WTC11 (cell line): Measurements from ENCODE around the gene MROH9. TPM values are rescaled to one million over a fixed set of nuclear protein-coding genes. Genes with fewer than 3 reads are reported as not detected.
"Not testable (repeated sequence)": the region's sequence is repeated elsewhere in the genome, so short reads cannot be mapped to it uniquely, and the experiment has no call there.

Experiments used
- ATAC-seq: fragments of 200-7000 bp; cut with Tn5 transposase; 2 replicates; pipeline ENCODE4 v1.10.0; 2021; ENCODE audit warnings: mild to moderate bottlenecking, moderate library complexity
- CTCF ChIA-PET: fragments of 300-600 bp; sonication (Branson Sonifier 250); formaldehyde crosslinking; loops from one replicate; lab custom pipeline; 2021; ENCODE audit warnings: antibody characterized with exemption; lab: Charles Lee
- POLR2A ChIA-PET: fragments of 350-600 bp; sonication (Branson Sonifier 250); formaldehyde crosslinking; loops from one replicate; lab custom pipeline; 2021; ENCODE audit warnings: antibody characterized with exemption; lab: Charles Lee
- DNase-seq: peaks from one replicate; pipeline ENCODE4 v3.0.0; 2021; ENCODE audit warnings: low spot score
- H3K27ac Mint-ChIP-seq: 2 replicates; pipeline ENCODE4 v1.8.0; 2021; ENCODE audit warnings: mixed read lengths
- H3K27me3 Mint-ChIP-seq: 2 replicates; pipeline ENCODE4 v1.8.0; 2021; ENCODE audit warnings: low read depth, mild to moderate bottlenecking, moderate library complexity, mixed read lengths
- H3K36me3 Mint-ChIP-seq: 2 replicates; pipeline ENCODE4 v1.8.0; 2021; ENCODE audit warnings: mixed read lengths
- H3K4me1 Mint-ChIP-seq: 2 replicates; pipeline ENCODE4 v1.8.0; 2022; ENCODE audit warnings: mixed read lengths
- H3K4me3 Mint-ChIP-seq: 2 replicates; pipeline ENCODE4 v1.8.0; 2021; ENCODE audit warnings: mild to moderate bottlenecking, moderate library complexity, mixed read lengths
- H3K9me3 Mint-ChIP-seq: 2 replicates; pipeline ENCODE4 v1.8.0; 2021; ENCODE audit warnings: mixed read lengths
- GTF2I ChIP-seq: fragments of 250-450 bp; sonication (Bioruptor Pico); conservative IDR thresholded peaks from 2 replicates; pipeline ENCODE4 v1.4.0; 2021; ENCODE audit warnings: mild to moderate bottlenecking
- HMGA2 ChIP-seq: fragments of 250-450 bp; sonication (Bioruptor Pico); IDR thresholded peaks from 2 replicates; pipeline ENCODE4 v1.4.0; 2021; ENCODE audit warnings: mild to moderate bottlenecking, moderate library complexity
- JAZF1 ChIP-seq: fragments of 250-450 bp; sonication (Bioruptor Pico); IDR thresholded peaks from 2 replicates; pipeline ENCODE4 v1.9.0; 2021; ENCODE audit warnings: moderate library complexity, mild to moderate bottlenecking, inconsistent platforms
- NR1H2 ChIP-seq: sonication (generic); formaldehyde crosslinking; IDR thresholded peaks from 2 replicates; pipeline ENCODE4 v1.9.0; 2021; ENCODE audit warnings: mild to moderate bottlenecking, moderate library complexity, missing genetic modification reagents
- RORB ChIP-seq: fragments of 250-450 bp; sonication (Bioruptor Pico); IDR thresholded peaks from 2 replicates; pipeline ENCODE4 v1.9.0; 2021; ENCODE audit warnings: mild to moderate bottlenecking
- SOX15 ChIP-seq: fragments of 250-450 bp; sonication (Bioruptor Pico); IDR thresholded peaks from 2 replicates; pipeline ENCODE4 v1.9.0; 2021; ENCODE audit warnings: mild to moderate bottlenecking
- TCF7 ChIP-seq: sonication (generic); formaldehyde crosslinking; IDR thresholded peaks from 2 replicates; pipeline ENCODE4 v1.8.0; 2022; ENCODE audit warnings: mild to moderate bottlenecking, low read depth, missing genetic modification reagents, moderate library complexity
- TEAD1 ChIP-seq: sonication (generic); formaldehyde crosslinking; IDR thresholded peaks from 2 replicates; pipeline ENCODE4 v1.8.0; 2022; ENCODE audit warnings: mild to moderate bottlenecking, missing genetic modification reagents
- ZNF423 ChIP-seq: fragments of 250-450 bp; sonication (Bioruptor Pico); IDR thresholded peaks from 2 replicates; pipeline ENCODE4 v2.1.2; 2022; ENCODE audit warnings: mild to moderate bottlenecking, moderate library complexity
- ZNF671 ChIP-seq: fragments of 250-450 bp; sonication (Bioruptor Pico); IDR thresholded peaks from 2 replicates; pipeline ENCODE4 v1.8.0; 2021; ENCODE audit warnings: mild to moderate bottlenecking
- total RNA-seq: library from RNA; stranded (reverse); gene quantifications from 3 replicates; pipeline ENCODE4 v1.2.3, GENCODE V29; 2021
- TF ChIP-seq, protein P1 (sequence below): sonication (generic); formaldehyde crosslinking; IDR thresholded peaks from 2 replicates; pipeline ENCODE4 v1.8.1; 2023; ENCODE audit warnings: mild to moderate bottlenecking, missing genetic modification reagents, moderate library complexity
- TF ChIP-seq, protein P2 (sequence below): sonication (generic); formaldehyde crosslinking; IDR thresholded peaks from 2 replicates; pipeline ENCODE4 v1.8.1; 2023; ENCODE audit warnings: mild to moderate bottlenecking, missing genetic modification reagents
- TF ChIP-seq, protein P3 (sequence below): sonication (generic); formaldehyde crosslinking; IDR thresholded peaks from 2 replicates; pipeline ENCODE4 v1.8.0; 2023; ENCODE audit warnings: missing genetic modification reagents
- TF ChIP-seq, protein P4 (sequence below): sonication (generic); formaldehyde crosslinking; conservative IDR thresholded peaks from 2 replicates; pipeline ENCODE4 v1.8.1; 2023; ENCODE audit warnings: mild to moderate bottlenecking, low read depth, missing genetic modification reagents, moderate library complexity
- TF ChIP-seq, protein P5 (sequence below): fragments of 250-450 bp; sonication (Bioruptor Pico); IDR thresholded peaks from 2 replicates; pipeline ENCODE4 v1.9.0; 2021; ENCODE audit warnings: mild to moderate bottlenecking
- TF ChIP-seq, protein P6 (sequence below): fragments of 250-450 bp; sonication (Bioruptor Pico); IDR thresholded peaks from 2 replicates; pipeline ENCODE4 v1.9.0; 2021; ENCODE audit warnings: mild to moderate bottlenecking, borderline replicate concordance
- TF ChIP-seq, protein P7 (sequence below): fragments of 250-450 bp; sonication (Bioruptor Pico); IDR thresholded peaks from 2 replicates; pipeline ENCODE4 v1.9.0; 2021; ENCODE audit warnings: moderate library complexity, mild to moderate bottlenecking, inconsistent platforms, borderline replicate concordance

MROH9 gene
- total RNA-seq, 1 experiment from 2014 or later = not detected

DNA sequence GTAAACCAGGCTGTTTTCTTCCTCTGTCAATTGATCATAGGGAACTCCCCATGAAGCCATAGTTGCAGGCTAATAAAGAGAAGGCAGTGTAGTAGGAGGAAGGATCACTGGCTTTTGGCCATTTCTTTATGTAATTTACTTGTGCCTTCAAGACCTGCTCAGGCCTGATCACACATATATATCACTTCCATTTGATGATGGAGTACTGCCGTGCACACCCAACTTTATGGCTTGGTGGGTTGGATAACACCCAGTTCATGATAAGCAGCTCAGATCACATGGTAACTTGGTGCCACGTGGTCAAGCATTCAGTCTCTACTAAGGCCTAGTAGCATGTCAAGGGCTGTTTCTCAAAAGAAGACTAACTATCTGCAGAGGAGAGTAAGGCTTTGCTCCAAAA lies 4.1 kb downstream of the MROH9 start:
- H3K4me3 Mint-ChIP-seq = no peak overlapping the region
- no peaks in the 10 kb centered on the region for H3K36me3 Mint-ChIP-seq
- no peaks in the 10 kb centered on the region for H3K27me3 Mint-ChIP-seq
- peaks cover 5% of the 10 kb centered on the region for H3K9me3 Mint-ChIP-seq
- TF ChIP-seq JAZF1 (no peak), RORB (CRISPR knock-in tag) (no peak)
- TF ChIP-seq, all 79 proteins: peak for 0
- Mint-ChIP-seq H3K27ac (no peak overlapping the region), H3K4me1 (no peaks in the 10 kb centered on the region)
- POLR2A ChIA-PET = no interaction called here
- CTCF ChIA-PET = no interaction called here
- ATAC-seq (no peak), DNase-seq (no peak)

DNA sequence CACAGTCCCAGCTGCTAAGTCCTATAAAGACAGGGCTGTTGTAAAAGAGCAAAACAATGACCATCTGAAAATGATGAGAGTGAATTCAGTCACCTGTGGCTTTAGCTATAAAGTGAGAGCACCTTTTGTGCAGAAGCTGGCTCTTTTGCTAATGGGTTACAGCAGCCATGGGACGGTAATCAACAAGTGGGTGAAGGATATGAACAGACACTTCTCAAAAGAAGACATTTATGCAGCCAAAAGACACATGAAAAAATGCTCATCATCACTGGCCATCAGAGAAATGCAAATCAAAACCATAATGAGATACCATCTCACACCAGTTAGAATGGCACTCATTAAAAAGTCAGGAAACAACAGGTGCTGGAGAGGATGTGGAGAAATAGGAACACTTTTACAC lies 16.4 kb downstream of the MROH9 start:
- H3K4me3 Mint-ChIP-seq, H3K27ac Mint-ChIP-seq, H3K27me3 Mint-ChIP-seq, POLR2A ChIA-PET, H3K36me3 Mint-ChIP-seq, ATAC-seq, H3K4me1 Mint-ChIP-seq, DNase-seq, H3K9me3 Mint-ChIP-seq: not testable (repeated sequence)
- CTCF ChIA-PET = interaction anchor here (0.9 to 1.1 kb wide), 2 partner anchors 16 to 130 kb away, joined by 3 read pairs; no protein-coding TSS in a partner anchor

DNA sequence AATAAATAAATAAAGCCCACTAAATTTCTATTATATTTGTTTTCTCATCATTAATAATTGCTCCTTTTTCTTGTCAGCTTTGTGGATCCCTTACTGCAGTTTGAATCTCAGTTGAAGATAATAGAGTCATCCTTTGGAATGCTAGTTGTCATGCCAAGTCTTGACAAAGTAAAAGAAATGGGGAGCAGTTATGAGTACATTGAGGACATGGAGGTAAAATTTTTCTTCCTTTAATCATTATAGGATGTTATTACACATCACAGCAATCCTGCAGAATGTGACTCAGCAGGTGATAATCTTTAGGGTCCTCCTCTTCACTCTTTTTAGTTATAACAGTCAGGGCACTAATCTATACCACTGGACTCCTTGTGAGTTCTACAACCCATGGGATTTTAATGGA lies 24.1 kb downstream of the MROH9 start:
- no peaks in the 10 kb centered on the region for H3K4me1 Mint-ChIP-seq
- DNase-seq (no peak), ATAC-seq (no peak)
- no peaks in the 10 kb centered on the region for H3K36me3 Mint-ChIP-seq
- no peaks in the 10 kb centered on the region for H3K27me3 Mint-ChIP-seq
- ChIA-PET POLR2A (no interaction called here), CTCF (no interaction called here)
- H3K4me3 Mint-ChIP-seq = no peak overlapping the region
- H3K27ac Mint-ChIP-seq = no peak overlapping the region
- TF ChIP-seq, protein P1, sequence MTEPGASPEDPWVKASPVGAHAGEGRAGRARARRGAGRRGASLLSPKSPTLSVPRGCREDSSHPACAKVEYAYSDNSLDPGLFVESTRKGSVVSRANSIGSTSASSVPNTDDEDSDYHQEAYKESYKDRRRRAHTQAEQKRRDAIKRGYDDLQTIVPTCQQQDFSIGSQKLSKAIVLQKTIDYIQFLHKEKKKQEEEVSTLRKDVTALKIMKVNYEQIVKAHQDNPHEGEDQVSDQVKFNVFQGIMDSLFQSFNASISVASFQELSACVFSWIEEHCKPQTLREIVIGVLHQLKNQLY (CRISPR knock-in tag) = no peak
- no peak for TF ChIP-seq GTF2I
- no peak for TF ChIP-seq NR1H2 (CRISPR knock-in tag)
- TF ChIP-seq, protein P2, sequence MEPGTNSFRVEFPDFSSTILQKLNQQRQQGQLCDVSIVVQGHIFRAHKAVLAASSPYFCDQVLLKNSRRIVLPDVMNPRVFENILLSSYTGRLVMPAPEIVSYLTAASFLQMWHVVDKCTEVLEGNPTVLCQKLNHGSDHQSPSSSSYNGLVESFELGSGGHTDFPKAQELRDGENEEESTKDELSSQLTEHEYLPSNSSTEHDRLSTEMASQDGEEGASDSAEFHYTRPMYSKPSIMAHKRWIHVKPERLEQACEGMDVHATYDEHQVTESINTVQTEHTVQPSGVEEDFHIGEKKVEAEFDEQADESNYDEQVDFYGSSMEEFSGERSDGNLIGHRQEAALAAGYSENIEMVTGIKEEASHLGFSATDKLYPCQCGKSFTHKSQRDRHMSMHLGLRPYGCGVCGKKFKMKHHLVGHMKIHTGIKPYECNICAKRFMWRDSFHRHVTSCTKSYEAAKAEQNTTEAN (CRISPR knock-in tag) = no peak
- TF ChIP-seq, protein P3, sequence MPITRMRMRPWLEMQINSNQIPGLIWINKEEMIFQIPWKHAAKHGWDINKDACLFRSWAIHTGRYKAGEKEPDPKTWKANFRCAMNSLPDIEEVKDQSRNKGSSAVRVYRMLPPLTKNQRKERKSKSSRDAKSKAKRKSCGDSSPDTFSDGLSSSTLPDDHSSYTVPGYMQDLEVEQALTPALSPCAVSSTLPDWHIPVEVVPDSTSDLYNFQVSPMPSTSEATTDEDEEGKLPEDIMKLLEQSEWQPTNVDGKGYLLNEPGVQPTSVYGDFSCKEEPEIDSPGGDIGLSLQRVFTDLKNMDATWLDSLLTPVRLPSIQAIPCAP (CRISPR knock-in tag) = no peak
- TF ChIP-seq, protein P4, sequence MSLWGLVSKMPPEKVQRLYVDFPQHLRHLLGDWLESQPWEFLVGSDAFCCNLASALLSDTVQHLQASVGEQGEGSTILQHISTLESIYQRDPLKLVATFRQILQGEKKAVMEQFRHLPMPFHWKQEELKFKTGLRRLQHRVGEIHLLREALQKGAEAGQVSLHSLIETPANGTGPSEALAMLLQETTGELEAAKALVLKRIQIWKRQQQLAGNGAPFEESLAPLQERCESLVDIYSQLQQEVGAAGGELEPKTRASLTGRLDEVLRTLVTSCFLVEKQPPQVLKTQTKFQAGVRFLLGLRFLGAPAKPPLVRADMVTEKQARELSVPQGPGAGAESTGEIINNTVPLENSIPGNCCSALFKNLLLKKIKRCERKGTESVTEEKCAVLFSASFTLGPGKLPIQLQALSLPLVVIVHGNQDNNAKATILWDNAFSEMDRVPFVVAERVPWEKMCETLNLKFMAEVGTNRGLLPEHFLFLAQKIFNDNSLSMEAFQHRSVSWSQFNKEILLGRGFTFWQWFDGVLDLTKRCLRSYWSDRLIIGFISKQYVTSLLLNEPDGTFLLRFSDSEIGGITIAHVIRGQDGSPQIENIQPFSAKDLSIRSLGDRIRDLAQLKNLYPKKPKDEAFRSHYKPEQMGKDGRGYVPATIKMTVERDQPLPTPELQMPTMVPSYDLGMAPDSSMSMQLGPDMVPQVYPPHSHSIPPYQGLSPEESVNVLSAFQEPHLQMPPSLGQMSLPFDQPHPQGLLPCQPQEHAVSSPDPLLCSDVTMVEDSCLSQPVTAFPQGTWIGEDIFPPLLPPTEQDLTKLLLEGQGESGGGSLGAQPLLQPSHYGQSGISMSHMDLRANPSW (CRISPR knock-in tag) = no peak
- TF ChIP-seq TEAD1 (CRISPR knock-in tag) = no peak
- TF ChIP-seq, protein P5, sequence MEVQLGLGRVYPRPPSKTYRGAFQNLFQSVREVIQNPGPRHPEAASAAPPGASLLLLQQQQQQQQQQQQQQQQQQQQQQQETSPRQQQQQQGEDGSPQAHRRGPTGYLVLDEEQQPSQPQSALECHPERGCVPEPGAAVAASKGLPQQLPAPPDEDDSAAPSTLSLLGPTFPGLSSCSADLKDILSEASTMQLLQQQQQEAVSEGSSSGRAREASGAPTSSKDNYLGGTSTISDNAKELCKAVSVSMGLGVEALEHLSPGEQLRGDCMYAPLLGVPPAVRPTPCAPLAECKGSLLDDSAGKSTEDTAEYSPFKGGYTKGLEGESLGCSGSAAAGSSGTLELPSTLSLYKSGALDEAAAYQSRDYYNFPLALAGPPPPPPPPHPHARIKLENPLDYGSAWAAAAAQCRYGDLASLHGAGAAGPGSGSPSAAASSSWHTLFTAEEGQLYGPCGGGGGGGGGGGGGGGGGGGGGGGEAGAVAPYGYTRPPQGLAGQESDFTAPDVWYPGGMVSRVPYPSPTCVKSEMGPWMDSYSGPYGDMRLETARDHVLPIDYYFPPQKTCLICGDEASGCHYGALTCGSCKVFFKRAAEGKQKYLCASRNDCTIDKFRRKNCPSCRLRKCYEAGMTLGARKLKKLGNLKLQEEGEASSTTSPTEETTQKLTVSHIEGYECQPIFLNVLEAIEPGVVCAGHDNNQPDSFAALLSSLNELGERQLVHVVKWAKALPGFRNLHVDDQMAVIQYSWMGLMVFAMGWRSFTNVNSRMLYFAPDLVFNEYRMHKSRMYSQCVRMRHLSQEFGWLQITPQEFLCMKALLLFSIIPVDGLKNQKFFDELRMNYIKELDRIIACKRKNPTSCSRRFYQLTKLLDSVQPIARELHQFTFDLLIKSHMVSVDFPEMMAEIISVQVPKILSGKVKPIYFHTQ (CRISPR knock-in tag) = no peak
- TF ChIP-seq ZNF423 = no peak
- TF ChIP-seq, protein P6, sequence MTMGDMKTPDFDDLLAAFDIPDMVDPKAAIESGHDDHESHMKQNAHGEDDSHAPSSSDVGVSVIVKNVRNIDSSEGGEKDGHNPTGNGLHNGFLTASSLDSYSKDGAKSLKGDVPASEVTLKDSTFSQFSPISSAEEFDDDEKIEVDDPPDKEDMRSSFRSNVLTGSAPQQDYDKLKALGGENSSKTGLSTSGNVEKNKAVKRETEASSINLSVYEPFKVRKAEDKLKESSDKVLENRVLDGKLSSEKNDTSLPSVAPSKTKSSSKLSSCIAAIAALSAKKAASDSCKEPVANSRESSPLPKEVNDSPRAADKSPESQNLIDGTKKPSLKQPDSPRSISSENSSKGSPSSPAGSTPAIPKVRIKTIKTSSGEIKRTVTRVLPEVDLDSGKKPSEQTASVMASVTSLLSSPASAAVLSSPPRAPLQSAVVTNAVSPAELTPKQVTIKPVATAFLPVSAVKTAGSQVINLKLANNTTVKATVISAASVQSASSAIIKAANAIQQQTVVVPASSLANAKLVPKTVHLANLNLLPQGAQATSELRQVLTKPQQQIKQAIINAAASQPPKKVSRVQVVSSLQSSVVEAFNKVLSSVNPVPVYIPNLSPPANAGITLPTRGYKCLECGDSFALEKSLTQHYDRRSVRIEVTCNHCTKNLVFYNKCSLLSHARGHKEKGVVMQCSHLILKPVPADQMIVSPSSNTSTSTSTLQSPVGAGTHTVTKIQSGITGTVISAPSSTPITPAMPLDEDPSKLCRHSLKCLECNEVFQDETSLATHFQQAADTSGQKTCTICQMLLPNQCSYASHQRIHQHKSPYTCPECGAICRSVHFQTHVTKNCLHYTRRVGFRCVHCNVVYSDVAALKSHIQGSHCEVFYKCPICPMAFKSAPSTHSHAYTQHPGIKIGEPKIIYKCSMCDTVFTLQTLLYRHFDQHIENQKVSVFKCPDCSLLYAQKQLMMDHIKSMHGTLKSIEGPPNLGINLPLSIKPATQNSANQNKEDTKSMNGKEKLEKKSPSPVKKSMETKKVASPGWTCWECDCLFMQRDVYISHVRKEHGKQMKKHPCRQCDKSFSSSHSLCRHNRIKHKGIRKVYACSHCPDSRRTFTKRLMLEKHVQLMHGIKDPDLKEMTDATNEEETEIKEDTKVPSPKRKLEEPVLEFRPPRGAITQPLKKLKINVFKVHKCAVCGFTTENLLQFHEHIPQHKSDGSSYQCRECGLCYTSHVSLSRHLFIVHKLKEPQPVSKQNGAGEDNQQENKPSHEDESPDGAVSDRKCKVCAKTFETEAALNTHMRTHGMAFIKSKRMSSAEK = no peak
- TF ChIP-seq, protein P7, sequence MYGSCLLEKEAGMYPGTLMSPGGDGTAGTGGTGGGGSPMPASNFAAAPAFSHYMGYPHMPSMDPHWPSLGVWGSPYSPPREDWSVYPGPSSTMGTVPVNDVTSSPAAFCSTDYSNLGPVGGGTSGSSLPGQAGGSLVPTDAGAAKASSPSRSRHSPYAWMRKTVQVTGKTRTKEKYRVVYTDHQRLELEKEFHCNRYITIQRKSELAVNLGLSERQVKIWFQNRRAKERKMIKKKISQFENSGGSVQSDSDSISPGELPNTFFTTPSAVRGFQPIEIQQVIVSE (CRISPR knock-in tag) = no peak
- TF ChIP-seq SOX15 = no peak
- TF ChIP-seq HMGA2 (CRISPR knock-in tag) = no peak
- no peak for TF ChIP-seq TCF7 (CRISPR knock-in tag)
- TF ChIP-seq JAZF1 = no peak
- no peak for TF ChIP-seq ZNF671 (CRISPR knock-in tag)
- H3K9me3 Mint-ChIP-seq = no peaks in the 10 kb centered on the region
